ENCODE results near the gene GRIN2B. TPM values are rescaled to one million over a fixed set of nuclear protein-coding genes. Genes with fewer than 3 reads are reported as not detected.

The GRIN2B gene
- total and polyA plus RNA-seq, 9 of the 15 experiments (the other 6 are each of a cell fraction or from before 2014, with no cell fraction given) = not detected

DNA sequence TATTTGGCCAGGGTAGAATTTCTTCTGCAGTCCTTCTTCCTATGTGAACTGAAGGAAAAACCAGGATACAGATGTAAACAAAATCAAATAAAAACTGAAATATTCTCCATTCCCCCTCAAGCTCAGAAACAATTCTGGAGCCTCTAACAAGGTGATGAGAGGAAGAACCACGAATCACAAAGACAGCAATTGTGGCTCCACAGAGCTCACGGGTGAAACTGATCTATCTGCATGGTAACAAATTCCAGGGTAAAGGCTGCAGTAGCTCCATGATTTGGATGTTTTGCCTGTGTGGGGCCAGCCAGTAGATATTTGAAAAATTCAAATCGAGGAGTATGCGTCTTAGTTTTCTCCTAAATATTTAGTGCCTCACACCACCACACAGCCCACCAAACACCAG lies 10.6 kb downstream of the GRIN2B start (continued):
- no peak for TF ChIP-seq ZFP30 (CRISPR knock-in tag; IDR thresholded peaks at IDR 0.05; ENCODE audit: borderline replicate concordance)
- no peak for TF ChIP-seq ZNF3 (CRISPR knock-in tag; IDR thresholded peaks at IDR 0.05)
- no peak for TF ChIP-seq BDP1 (IDR thresholded peaks at IDR 0.05; ENCODE audit: insufficient read depth, insufficient read length)
- TF ChIP-seq, protein P1, sequence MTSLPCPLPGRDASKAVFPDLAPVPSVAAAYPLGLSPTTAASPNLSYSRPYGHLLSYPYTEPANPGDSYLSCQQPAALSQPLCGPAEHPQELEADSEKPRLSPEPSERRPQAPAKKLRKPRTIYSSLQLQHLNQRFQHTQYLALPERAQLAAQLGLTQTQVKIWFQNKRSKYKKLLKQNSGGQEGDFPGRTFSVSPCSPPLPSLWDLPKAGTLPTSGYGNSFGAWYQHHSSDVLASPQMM (CRISPR knock-in tag; IDR thresholded peaks at IDR 0.05) = no peak
- TF ChIP-seq ZNF644 (tag; IDR thresholded peaks at IDR 0.05; ENCODE audit: low read depth) = no peak

DNA sequence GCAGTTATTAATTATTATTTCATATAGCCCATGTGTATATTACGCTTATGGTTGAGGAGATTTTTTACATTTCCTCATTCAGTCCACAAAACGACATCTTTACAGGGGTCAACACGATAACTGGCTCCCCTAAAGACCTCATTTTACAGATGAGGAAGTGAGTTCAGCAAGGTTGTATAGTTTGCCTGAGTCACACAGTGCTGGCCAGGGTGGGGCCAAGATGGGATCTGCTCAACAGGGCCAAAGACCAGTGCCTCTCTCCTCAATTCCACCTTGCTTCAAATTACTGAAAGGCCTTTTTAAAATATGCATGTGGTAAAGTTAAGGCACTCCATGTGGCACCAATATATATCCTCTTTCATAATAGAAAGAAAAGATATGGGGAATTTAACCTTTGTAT lies 13.1 kb downstream of the GRIN2B start:
- H2AFZ ChIP-seq (ENCODE audit: low read depth, low read length) = no peak overlapping the region
- no peak overlapping the region for H3K9ac ChIP-seq (ENCODE audit: insufficient read depth in 1 of 2, low read depth in 2 of 2, low read length in 2 of 2)
- 6% methylated on average over 3 of the region's 3 CpGs for WGBS (ENCODE audit: insufficient coverage, low coverage, missing lambda C conversion rate)
- ChIA-PET CTCF (ENCODE audit: low intra/inter-chr PET ratio) (no interaction called here), POLR2A (no interaction called here)
- DNase-seq (ENCODE audit: extremely low read depth in 1 of 4, low spot score in 3 of 4) (no peak), ATAC-seq (no peak), FAIRE-seq (no peak)
- BruUV-seq (replicated peaks) = no TSS peak
- no peaks in the 10 kb centered on the region for H3K9me3 ChIP-seq (replicated peaks; ENCODE audit: control insufficient read depth, insufficient read depth, low read depth, low read length)
- no peaks in the 10 kb centered on the region for H3K36me3 ChIP-seq (ENCODE audit: control insufficient read depth, insufficient read depth, low read length)
- no peaks in the 10 kb centered on the region for H3K27me3 ChIP-seq (ENCODE audit: control insufficient read depth in 2 of 2, insufficient read depth in 2 of 2, low read length in 2 of 2)
- H3K4me2 ChIP-seq (ENCODE audit: insufficient read depth, low read length) = no peak overlapping the region
- H3K9me1 ChIP-seq (ENCODE audit: control insufficient read depth, insufficient read depth, low read length) = no peaks in the 10 kb centered on the region
- H3K4me1 ChIP-seq (replicated peaks in 1 of 2; ENCODE audit: control insufficient read depth in 2 of 2, insufficient read depth in 2 of 2, low read length in 2 of 2) = no peaks in the 10 kb centered on the region
- no peak overlapping the region for H3K27ac ChIP-seq (ENCODE audit: extremely low read depth, low read depth, low read length)
- in situ Hi-C loops (cut with MboI) = no loop called here
- H3K79me2 ChIP-seq (ENCODE audit: control insufficient read depth, insufficient read depth, low read length) = no peaks in the 10 kb centered on the region
- intact Hi-C loops (cut with micrococcal nuclease) = no loop called here
- H3K4me3 ChIP-seq = no peak overlapping the region
- H4K20me1 ChIP-seq (replicated peaks; ENCODE audit: control insufficient read depth, insufficient read depth, low read length) = no peaks in the 10 kb centered on the region
- TF ChIP-seq, protein P2, sequence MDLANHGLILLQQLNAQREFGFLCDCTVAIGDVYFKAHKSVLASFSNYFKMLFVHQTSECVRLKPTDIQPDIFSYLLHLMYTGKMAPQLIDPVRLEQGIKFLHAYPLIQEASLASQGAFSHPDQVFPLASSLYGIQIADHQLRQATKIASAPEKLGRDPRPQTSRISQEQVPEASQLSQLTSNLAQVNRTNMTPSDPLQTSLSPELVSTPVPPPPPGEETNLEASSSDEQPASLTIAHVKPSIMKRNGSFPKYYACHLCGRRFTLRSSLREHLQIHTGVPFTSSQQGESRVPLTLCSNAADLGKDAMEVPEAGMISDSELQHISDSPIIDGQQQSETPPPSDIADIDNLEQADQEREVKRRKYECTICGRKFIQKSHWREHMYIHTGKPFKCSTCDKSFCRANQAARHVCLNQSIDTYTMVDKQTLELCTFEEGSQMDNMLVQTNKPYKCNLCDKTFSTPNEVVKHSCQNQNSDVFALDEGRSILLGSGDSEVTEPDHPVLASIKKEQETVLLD (IDR thresholded peaks at IDR 0.05) = no peak
- TF ChIP-seq, protein P3, sequence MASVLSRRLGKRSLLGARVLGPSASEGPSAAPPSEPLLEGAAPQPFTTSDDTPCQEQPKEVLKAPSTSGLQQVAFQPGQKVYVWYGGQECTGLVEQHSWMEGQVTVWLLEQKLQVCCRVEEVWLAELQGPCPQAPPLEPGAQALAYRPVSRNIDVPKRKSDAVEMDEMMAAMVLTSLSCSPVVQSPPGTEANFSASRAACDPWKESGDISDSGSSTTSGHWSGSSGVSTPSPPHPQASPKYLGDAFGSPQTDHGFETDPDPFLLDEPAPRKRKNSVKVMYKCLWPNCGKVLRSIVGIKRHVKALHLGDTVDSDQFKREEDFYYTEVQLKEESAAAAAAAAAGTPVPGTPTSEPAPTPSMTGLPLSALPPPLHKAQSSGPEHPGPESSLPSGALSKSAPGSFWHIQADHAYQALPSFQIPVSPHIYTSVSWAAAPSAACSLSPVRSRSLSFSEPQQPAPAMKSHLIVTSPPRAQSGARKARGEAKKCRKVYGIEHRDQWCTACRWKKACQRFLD (CRISPR knock-in tag; IDR thresholded peaks at IDR 0.05) = no peak
- TF ChIP-seq, protein P4, sequence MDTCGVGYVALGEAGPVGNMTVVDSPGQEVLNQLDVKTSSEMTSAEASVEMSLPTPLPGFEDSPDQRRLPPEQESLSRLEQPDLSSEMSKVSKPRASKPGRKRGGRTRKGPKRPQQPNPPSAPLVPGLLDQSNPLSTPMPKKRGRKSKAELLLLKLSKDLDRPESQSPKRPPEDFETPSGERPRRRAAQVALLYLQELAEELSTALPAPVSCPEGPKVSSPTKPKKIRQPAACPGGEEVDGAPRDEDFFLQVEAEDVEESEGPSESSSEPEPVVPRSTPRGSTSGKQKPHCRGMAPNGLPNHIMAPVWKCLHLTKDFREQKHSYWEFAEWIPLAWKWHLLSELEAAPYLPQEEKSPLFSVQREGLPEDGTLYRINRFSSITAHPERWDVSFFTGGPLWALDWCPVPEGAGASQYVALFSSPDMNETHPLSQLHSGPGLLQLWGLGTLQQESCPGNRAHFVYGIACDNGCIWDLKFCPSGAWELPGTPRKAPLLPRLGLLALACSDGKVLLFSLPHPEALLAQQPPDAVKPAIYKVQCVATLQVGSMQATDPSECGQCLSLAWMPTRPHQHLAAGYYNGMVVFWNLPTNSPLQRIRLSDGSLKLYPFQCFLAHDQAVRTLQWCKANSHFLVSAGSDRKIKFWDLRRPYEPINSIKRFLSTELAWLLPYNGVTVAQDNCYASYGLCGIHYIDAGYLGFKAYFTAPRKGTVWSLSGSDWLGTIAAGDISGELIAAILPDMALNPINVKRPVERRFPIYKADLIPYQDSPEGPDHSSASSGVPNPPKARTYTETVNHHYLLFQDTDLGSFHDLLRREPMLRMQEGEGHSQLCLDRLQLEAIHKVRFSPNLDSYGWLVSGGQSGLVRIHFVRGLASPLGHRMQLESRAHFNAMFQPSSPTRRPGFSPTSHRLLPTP (IDR thresholded peaks at IDR 0.05; ENCODE audit: borderline replicate concordance, extremely low read depth, insufficient read length) = no peak
- TF ChIP-seq CHD2 (IDR thresholded peaks at IDR 0.05; ENCODE audit: low read depth, low read length) (no peak), SIN3A (IDR thresholded peaks at IDR 0.05; ENCODE audit: borderline replicate concordance in 2 of 2, control insufficient read depth in 1 of 2, low read depth in 2 of 2, low read length in 2 of 2) (no peak), ZBTB17 (CRISPR knock-in tag; IDR thresholded peaks at IDR 0.05) (no peak), ZNF140 (CRISPR knock-in tag; IDR thresholded peaks at IDR 0.05) (no peak), POLR2G (IDR thresholded peaks at IDR 0.05; ENCODE audit: low read depth, low read length) (no peak), YY1 (IDR thresholded peaks at IDR 0.05; ENCODE audit: borderline replicate concordance in 1 of 3, control insufficient read depth in 1 of 3, extremely low read depth in 1 of 3, insufficient read depth in 3 of 3, insufficient read length in 1 of 3, insufficient replicate concordance in 2 of 3, low read depth in 1 of 3, low read length in 2 of 3) (no peak), ZNF431 (CRISPR knock-in tag; IDR thresholded peaks at IDR 0.05) (no peak)
